RCC 7860 (cell line): Measurements from ENCODE around the gene IRF9.
A peak's percentile ranks its signal among the peaks of the same experiment; 100 is the strongest.

Experiments
- DNase-seq: peaks from one replicate; pipeline ENCODE4 v3.0.0-alpha.2; 2015; ENCODE audit warnings: low spot score
- FAIRE-seq: peaks from 2 replicates; lab custom pipeline; 2012; peaks lifted over from hg19 to GRCh38; lab: Jason Lieb, UNC

IRF9 gene

DNA sequence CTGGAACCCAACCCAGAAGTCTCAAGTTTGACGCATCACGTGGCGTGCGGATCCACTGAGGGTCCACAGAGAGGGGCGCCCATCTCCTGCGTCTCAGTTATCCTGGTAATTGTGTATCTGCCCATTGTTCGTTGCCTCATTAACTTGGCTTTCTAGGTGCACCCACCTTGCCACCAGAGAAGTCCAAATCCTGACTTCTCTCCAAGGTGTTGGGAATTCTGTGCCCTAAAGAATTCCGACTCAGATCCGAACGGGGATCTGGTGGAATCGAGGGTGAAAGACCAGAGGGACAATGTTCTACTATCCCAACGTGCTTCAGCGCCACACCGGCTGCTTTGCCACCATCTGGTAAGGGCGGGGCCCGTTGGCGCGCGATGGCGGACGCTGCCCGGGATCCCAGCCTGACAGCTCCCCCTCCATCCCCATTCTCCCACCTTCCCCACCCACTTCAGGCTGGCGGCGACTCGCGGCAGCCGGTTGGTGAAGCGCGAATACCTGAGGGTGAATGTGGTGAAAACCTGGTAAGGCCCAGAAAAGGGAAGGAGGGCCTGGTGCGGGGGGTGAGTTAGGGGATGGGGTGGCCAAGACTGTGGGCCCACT is 11.3 kb downstream of the IRF9 start:
- no peak for FAIRE-seq
- DNase-seq: no peak

- DNase-seq (no peak), FAIRE-seq (no peak)
These were observed 11.8 kb downstream of the IRF9 start for GRCh38 chr14:24172871-24173281.

DNA sequence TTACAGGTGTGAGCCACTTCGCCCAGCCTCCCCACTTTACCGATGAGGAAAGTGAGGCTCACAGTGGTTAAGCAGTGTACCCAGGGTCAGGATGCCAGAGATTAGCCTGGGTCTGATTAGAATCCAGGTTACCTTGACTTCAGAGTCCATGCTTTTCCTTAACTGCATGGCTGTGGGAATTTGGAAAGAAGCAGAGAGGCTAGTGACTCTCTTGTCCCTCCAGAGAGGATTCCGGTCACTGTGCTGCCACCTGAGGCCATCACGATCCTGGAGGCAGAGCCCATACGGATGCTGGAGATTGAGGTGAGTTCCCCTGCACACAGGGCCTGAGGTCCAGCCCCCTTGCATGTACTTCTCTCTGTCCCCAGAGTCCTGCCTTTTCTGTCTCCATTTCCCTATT is 15.5 kb downstream of the IRF9 start:
- DNase-seq: no peak
- FAIRE-seq: no peak

GRCh38 chr14:24177041-24177825 is 16.2 kb downstream of the IRF9 start:
- DNase-seq: no peak
- FAIRE-seq: no peak

- FAIRE-seq: no peak
- DNase-seq: no peak
These were observed 16.8 kb downstream of the IRF9 start for GRCh38 chr14:24177891-24178290.

DNA sequence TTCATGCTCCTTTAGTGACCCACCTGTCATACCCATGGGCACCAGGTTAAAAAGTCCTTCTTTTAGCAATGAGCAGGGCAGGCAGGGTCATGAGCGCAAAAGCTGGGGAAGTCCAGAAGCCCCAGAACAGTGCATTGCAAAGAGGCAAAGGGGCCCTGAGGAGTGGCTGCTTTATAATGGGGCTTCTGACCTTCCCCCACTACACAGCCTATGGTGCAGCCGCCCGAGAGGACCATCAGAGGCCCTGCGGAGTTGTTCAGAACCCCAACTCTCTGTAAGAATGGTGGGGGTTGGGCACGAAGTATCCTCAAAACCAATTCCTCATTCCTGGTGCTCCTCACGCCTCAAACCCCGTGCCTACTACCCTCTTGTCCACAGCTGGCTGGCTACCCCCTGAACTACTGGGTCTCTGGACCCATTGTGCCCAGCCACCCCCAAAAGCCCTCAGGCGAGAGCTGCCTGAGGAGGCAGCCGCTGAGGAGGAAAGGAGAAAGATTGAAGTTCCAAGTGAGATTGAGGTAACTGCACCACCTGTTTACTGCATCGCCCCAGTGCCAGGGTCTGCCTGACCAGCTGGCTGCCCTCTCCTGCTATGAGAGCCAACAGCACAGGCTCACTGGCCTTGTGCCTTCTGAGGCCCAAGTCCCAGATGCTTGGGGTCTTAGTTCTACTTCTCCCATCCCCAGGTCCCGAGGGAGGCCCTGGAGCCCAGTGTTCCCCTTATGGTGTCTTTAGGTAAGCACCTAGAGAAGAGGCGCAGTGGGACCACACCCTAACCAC is 17.5 kb downstream of the IRF9 start:
- FAIRE-seq (no peak), DNase-seq (no peak)

- FAIRE-seq (no peak), DNase-seq (no peak)
These were observed 18.4 kb downstream of the IRF9 start for GRCh38 chr14:24179294-24179960.

DNA sequence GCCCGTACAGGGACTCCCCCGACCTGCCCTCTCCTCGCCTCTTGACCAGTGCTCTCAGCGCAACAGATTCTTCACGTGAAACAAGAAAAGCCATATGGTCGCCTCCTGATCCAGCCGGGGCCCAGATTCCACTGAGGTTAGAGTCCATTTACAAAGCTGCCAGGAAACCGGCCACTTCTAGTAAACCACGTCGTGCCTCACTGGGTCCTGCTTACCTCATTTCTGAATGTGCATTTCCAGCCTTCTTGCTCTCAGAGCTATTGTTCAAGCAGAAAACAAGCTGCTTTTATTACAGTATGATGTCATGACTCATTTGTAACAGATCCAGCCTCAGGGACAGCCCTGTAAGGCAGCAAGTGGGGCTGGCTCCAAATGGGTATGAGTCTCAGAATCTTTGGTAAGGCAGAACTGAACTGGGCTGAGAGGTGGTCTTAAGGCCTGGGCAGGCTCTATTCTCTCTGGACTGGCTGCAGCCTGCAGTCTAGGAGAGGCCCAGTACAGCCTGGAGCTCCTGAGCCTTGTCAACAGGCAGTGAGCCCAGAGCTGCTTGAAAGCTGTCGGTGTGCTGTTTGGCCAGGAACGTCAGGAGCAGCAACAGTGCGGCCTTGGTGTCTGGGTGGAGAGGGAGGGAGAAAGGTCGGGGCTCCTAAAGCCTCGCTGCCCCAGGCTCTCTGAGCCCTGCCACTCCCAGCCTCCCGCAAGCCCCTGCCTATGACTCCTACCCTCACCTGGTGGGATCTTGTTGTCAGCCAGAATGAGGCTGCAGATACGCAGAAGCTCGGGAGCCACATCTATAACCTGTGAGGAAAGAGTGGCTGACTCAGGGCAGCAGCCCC is 19.1 kb downstream of the IRF9 start:
- DNase-seq (peak; percentile 53), FAIRE-seq (no peak)

DNA sequence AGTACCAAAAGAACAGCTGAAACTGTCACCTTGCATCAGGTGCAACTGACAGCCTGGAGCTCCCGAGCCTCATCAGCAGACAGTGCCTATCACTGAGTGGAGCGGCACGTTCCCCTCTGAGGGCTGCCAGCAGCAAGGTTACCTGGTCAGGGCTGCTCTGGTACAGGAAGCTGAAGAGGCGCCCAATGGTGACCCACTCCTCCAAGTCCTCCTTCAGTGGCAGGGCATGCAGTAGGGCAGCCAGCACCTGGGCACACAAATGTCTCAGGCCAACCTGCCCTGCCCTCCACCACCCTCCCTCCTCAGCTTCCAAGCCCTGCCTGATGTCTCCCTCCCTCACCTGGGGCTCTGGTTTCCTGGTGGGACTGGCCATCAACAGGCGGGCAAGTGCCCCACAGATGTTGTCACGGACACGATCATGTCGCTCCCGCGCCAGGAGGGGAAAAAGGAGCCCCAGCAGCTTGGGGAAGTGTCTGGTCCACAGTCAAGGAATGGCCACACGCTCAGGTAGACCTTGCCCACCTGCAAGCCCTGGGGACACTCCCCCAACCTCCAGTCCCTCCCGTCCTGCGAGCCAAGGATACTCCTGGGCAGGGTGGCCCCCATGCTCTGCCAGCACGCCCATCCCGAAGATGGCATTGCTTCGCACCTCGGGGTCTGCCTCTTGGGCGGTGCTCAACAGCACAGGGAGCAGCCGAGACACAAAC is 20.5 kb downstream of the IRF9 start:
- no peak for DNase-seq
- FAIRE-seq: no peak

- no peak for FAIRE-seq
- DNase-seq: no peak
These were observed 21.2 kb downstream of the IRF9 start for GRCh38 chr14:24182110-24182882.

- DNase-seq (no peak), FAIRE-seq (no peak)
These were observed 22.0 kb downstream of the IRF9 start for GRCh38 chr14:24183014-24183481.

DNA sequence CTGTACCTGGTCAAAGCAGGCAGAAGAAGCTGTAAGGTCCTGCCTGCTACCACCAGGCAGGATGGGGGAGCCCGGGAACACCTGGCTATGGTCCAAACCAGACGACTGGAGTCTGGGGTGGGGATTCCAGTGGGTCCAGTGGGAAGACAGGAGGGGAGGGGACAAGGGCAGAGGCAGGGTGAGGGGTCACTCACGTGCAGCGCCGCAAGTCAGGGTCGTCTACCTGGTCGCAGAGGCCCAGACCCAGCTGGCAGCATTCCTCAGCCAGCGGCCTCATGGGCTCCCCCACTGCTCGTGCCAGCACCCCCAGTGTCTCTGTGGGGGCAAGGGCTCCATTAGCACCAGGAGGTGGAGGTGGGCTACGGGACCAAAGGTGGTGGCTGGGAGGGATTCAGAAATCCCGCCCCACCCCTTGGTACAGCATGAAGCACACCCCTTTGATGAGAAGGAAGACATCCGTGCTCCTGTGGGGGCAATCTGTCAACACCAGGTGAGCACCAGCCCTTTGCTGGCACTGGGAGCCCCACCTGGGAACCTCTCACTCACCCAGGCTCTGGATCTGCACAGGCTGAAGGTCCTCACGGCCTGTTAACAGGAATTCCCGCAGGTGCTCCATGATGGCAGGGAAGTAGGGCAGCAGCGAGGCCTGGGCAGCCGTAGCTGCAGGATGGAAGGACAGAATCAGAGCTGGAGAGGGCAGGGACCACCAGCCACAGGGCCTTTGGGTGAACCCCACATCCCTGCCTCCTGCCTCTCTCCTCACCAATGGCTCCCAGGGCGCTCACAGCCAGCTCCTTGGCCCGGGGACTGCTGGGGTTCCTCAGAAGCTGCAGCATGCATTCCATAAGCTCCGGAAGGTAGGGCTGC is 23.3 kb downstream of the IRF9 start:
- FAIRE-seq: no peak

GRCh38 chr14:24185026-24185425 is 24.0 kb downstream of the IRF9 start:
- no peak for DNase-seq
- no peak for FAIRE-seq

More for the DNA sequence above, 23.3 kb downstream of the IRF9 start:
- no peak for DNase-seq

DNA sequence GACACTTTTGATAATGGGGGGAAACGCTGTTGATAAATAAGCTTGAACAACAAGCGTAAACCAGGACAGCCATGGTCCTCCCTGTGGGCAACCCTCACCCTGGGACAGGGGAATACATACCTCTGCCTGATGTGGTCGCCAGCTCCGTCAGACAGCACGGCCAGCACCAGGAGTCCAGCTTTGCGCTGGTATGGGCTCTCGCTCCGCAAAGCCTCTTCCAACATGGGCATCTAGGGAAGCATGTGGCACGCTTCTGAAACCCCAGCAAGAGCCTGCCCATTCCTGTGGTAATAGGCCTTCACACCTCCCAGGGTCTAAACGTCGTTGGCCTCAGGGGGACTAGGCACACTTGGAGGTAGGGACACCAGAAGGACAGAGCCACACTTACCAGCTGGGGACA is 24.7 kb downstream of the IRF9 start:
- FAIRE-seq (no peak), DNase-seq (no peak)

- DNase-seq: no peak
- no peak for FAIRE-seq
These were observed 25.9 kb downstream of the IRF9 start for GRCh38 chr14:24186831-24187538.

- DNase-seq (no peak), FAIRE-seq (no peak)
These were observed 26.5 kb downstream of the IRF9 start for GRCh38 chr14:24187539-24187915.
